ENCODE data around the gene PRUNE1.

DNA sequence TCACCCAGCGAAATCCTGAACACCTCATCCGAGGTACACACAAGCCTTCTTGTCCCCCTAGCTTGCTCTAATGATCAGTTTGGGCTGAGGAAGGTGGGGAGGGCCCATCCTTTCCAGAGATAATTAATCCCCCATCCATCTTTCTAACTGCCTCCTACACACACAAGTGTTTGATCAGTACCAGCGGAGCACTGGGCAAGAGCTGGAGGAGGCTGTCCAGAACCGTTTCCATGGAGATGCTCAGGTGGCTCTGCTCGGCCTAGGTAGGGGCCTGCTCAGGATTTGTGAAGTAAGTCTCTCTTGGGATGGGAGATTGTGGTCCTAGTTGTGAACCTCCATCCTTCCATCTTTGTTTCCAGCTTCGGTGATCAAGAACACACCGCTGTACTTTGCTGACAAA is 20.3 kb upstream of the PRUNE1 start:
- TF ChIP-seq EZH2 (IDR thresholded peaks at IDR 0.05; ENCODE audit: borderline replicate concordance), result no peak
- TF ChIP-seq CTCF (IDR thresholded peaks at IDR 0.05; ENCODE audit: poor library complexity), result no peak
